Memory B cell (primary cell): Measurements from ENCODE around the gene TLL1.

Source experiments
- ATAC-seq: fragments of 150-1000 bp; cut with Tn5 transposase; 2 replicates; pipeline ENCODE4 v1.10.0; 2021; ENCODE audit warnings: low read depth, mild to moderate bottlenecking, moderate library complexity
- DNase-seq, 2 donors: peaks; one replicate each; pipeline ENCODE4 v3.0.0; 2022; ENCODE audit warnings: low spot score in 2 of 2
- H3K27ac Mint-ChIP-seq: one replicate; pipeline ENCODE4 v1.8.0; 2022; ENCODE audit warnings: mild to moderate bottlenecking, moderate library complexity, mixed read lengths
- H3K27me3 Mint-ChIP-seq: one replicate; pipeline ENCODE4 v1.8.0; 2022; ENCODE audit warnings: mixed read lengths
- H3K36me3 Mint-ChIP-seq: one replicate; pipeline ENCODE4 v1.8.0; 2022; ENCODE audit warnings: mild to moderate bottlenecking, mixed read lengths
- H3K4me1 Mint-ChIP-seq: one replicate; pipeline ENCODE4 v1.8.0; 2022; ENCODE audit warnings: mixed read lengths
- H3K4me3 Mint-ChIP-seq: one replicate; pipeline ENCODE4 v1.8.0; 2022; ENCODE audit warnings: mild to moderate bottlenecking, moderate library complexity, mixed read lengths
- H3K9me3 Mint-ChIP-seq: one replicate; pipeline ENCODE4 v1.8.0; 2022; ENCODE audit warnings: mixed read lengths

Gene TLL1

DNA sequence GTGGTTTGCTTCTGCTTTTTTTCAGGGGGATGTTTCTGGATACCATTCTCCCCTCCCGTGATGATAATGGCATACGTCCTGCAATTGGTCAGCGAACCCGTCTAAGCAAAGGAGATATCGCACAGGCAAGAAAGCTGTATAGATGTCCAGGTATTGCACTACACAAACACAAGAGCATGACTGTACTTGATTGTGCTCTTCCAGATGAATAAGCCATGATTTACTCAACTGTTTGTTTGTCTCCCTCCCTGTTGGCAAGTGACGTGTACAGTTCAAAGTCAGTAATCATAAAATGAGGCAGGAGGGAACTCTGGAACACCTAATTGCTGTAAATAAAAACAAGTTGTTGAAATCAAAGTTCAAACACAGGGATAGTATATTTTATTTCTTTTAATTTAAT lies 141.4 kb downstream of the TLL1 start:
- no peak overlapping the region for H3K27ac Mint-ChIP-seq

GRCh38 chr4:166017804-166018203 lies 144.8 kb downstream of the TLL1 start:
- Mint-ChIP-seq H3K4me3 (no peak overlapping the region), H3K9me3 (no peaks in the 10 kb centered on the region), H3K27ac (no peak overlapping the region), H3K36me3 (no peaks in the 10 kb centered on the region), H3K27me3 (no peaks in the 10 kb centered on the region), H3K4me1 (no peaks in the 10 kb centered on the region)
- ATAC-seq (no peak), DNase-seq (no peak)

More for the DNA sequence above, 141.4 kb downstream of the TLL1 start:
- DNase-seq, result no peak
- Mint-ChIP-seq H3K36me3 (no peaks in the 10 kb centered on the region), H3K9me3 (peaks cover 1% of the 10 kb centered on the region), H3K4me1 (no peaks in the 10 kb centered on the region), H3K27me3 (no peaks in the 10 kb centered on the region), H3K4me3 (no peak overlapping the region)
- no peak for ATAC-seq

DNA sequence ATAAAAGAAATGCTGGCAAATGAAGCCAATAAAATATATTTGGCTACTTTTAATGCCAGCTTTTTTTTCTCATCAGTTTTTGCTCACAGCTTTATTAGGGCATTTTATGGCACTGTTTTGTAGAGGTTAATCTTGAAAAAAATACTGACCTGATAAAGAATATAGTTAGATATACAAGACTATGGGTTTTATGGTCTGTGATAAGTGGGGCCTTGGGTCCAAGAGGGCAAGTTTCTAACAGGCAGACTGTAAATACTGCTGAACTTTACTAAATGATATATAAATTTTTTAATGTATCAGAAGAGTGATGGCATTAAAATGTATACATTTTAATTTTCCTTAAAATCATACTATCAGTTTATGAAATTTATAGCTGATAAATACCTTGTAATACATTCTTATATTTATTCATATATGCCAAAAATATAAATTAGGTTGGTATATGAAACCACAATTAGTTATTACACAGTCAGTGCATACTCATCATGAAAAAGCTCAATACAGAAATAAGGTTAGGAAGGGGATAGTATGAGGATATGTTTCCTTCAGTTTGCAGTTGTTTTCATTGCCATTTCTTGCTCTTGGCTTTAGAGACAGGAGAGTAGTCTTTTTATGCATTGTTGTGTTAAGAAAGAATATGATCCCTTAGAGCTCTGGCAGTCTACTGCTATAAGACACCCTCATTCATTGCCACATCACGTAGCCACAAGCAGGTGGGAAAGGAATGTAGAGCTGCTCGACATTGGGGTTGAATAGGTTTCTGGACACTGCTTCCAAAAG lies 146.6 kb downstream of the TLL1 start:
- no peak for DNase-seq
- no peaks in the 10 kb centered on the region for H3K4me1 Mint-ChIP-seq
- no peak overlapping the region for H3K27ac Mint-ChIP-seq
- ATAC-seq, result no peak
- no peaks in the 10 kb centered on the region for H3K36me3 Mint-ChIP-seq
- no peaks in the 10 kb centered on the region for H3K9me3 Mint-ChIP-seq
- no peaks in the 10 kb centered on the region for H3K27me3 Mint-ChIP-seq
- H3K4me3 Mint-ChIP-seq, result no peak overlapping the region

- Mint-ChIP-seq H3K4me3 (no peak overlapping the region), H3K36me3 (no peaks in the 10 kb centered on the region), H3K27ac (no peak overlapping the region), H3K27me3 (no peaks in the 10 kb centered on the region), H3K9me3 (no peaks in the 10 kb centered on the region), H3K4me1 (no peaks in the 10 kb centered on the region)
- DNase-seq (no peak), ATAC-seq (no peak)
These were observed 148.6 kb downstream of the TLL1 start for GRCh38 chr4:166021617-166022016.

GRCh38 chr4:166034965-166035364 lies 161.9 kb downstream of the TLL1 start:
- H3K27ac Mint-ChIP-seq, result no peak overlapping the region
- no peak overlapping the region for H3K4me3 Mint-ChIP-seq
- H3K9me3 Mint-ChIP-seq, result no peaks in the 10 kb centered on the region
- no peaks in the 10 kb centered on the region for H3K4me1 Mint-ChIP-seq
- no peaks in the 10 kb centered on the region for H3K36me3 Mint-ChIP-seq
- DNase-seq (no peak), ATAC-seq (no peak)
- no peaks in the 10 kb centered on the region for H3K27me3 Mint-ChIP-seq

DNA sequence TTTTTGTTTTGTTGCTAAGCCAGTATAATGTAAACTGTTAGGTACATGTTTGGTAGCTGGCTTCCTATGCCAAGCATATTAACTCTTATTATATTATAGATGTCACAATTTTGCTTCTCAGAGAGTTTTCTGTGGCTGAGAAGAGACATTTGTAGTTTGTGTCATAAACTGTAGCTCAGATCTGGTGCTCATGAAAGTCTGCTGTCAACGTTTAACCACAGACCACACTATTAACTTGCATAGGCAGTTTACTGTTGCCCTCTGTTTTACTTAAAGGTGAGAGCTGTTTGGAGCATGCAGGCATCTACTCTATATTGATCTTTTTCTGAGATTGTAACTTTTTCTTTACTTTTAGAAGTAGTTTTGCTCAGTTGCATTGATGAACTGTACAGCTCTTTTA lies 166.8 kb downstream of the TLL1 start:
- H3K27me3 Mint-ChIP-seq, result no peaks in the 10 kb centered on the region
- H3K27ac Mint-ChIP-seq, result no peak overlapping the region
- no peak overlapping the region for H3K4me3 Mint-ChIP-seq
- ATAC-seq (no peak), DNase-seq (no peak)
- no peaks in the 10 kb centered on the region for H3K9me3 Mint-ChIP-seq
- H3K4me1 Mint-ChIP-seq, result no peaks in the 10 kb centered on the region
- no peaks in the 10 kb centered on the region for H3K36me3 Mint-ChIP-seq

DNA sequence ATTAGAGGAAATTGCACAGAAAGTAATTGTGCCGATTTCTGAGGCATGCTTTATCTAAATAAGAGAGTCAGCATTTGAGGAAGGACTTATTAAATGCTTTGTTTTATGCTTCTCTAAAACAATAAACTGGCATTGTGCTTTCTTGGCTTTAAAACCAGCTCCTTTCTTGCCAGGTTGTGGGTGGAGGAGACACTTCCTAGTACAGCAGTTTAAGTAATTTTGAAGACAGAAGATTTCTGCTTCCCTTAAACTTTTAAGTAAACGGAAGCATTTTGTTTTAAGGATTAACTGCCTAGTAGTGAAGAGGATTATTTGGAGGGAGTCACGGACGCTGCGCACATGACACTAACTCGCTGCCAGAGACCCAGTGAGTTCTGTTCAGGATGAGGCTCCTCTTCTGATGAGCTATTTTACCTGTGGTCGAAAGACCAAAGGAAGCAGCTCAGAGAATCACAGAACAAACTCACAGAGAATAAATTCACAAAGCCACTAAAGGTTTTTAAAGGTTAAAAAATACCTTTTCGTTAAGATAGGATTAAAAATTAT lies 169.5 kb downstream of the TLL1 start:
- no peaks in the 10 kb centered on the region for H3K27me3 Mint-ChIP-seq
- H3K9me3 Mint-ChIP-seq, result no peaks in the 10 kb centered on the region
- H3K4me1 Mint-ChIP-seq, result no peaks in the 10 kb centered on the region
- ATAC-seq, result no peak
- no peaks in the 10 kb centered on the region for H3K36me3 Mint-ChIP-seq
- no peak overlapping the region for H3K4me3 Mint-ChIP-seq
- no peak for DNase-seq
- H3K27ac Mint-ChIP-seq, result no peak overlapping the region

DNA sequence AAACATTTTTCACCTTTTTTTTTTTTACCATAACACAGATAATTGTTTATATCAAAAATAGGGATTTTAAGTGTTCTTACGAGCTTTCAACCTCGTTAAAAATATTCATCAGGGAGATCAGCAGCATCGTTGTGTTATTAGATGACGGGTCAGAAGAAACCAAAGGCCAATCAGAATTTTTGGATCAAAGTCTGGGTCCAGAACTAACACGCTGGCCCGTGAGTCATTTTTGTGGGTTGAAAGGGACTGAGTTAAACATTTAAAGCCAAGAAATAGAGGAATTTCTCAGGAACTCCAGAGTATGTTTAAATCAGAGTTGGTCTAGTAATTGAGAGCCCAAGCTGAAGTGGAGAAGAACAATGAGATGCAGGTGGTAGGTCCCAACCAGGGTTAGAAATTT lies 170.8 kb downstream of the TLL1 start:
- Mint-ChIP-seq H3K9me3 (no peaks in the 10 kb centered on the region), H3K27me3 (no peaks in the 10 kb centered on the region), H3K4me3 (no peak overlapping the region), H3K27ac (no peak overlapping the region), H3K4me1 (no peaks in the 10 kb centered on the region), H3K36me3 (no peaks in the 10 kb centered on the region)
- no peak for ATAC-seq
- no peak for DNase-seq

DNA sequence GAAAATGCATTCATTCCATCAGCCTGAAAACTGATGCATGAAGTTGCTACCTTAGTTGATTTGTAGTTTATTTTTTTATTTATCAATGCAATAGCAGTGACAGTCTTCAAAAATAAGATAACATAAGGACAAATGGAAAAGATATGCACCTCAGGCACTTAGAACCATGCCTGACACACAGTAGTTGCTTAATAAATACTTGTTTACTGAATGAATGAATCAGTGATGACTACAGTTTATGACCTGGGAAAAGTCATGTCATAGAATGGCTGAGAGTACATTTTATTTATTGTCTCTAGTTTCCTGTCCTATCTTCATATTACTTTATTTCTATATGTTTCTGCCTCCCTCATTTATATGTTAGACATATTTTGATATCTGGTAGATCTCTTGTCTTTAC lies 171.8 kb downstream of the TLL1 start:
- Mint-ChIP-seq H3K4me1 (no peaks in the 10 kb centered on the region), H3K27ac (no peak overlapping the region), H3K27me3 (no peaks in the 10 kb centered on the region), H3K36me3 (no peaks in the 10 kb centered on the region), H3K9me3 (no peaks in the 10 kb centered on the region), H3K4me3 (no peak overlapping the region)
- no peak for DNase-seq
- ATAC-seq, result no peak

DNA sequence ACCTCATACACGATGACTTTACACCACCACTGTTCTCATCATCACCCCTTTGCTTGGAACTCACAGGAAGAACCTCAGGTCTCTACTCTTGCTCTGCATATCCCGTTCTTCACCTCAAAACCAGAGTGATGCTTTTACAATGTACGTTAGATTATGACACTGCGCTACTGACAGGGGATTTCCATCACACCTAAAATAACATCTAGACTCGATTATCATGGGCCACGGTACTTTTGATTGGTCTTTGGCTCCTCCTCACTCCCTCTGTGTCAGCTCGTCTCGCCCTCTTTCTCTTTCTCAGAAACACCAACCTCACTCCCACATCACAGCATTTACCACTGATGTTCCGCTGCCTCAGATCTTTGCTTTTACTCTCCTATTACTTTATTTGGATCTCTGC lies 172.4 kb downstream of the TLL1 start:
- no peaks in the 10 kb centered on the region for H3K9me3 Mint-ChIP-seq
- no peak overlapping the region for H3K4me3 Mint-ChIP-seq
- H3K36me3 Mint-ChIP-seq, result no peaks in the 10 kb centered on the region
- ATAC-seq (peak; percentile 43), DNase-seq (no peak)
- no peaks in the 10 kb centered on the region for H3K27me3 Mint-ChIP-seq
- H3K4me1 Mint-ChIP-seq, result no peaks in the 10 kb centered on the region
- no peak overlapping the region for H3K27ac Mint-ChIP-seq

DNA sequence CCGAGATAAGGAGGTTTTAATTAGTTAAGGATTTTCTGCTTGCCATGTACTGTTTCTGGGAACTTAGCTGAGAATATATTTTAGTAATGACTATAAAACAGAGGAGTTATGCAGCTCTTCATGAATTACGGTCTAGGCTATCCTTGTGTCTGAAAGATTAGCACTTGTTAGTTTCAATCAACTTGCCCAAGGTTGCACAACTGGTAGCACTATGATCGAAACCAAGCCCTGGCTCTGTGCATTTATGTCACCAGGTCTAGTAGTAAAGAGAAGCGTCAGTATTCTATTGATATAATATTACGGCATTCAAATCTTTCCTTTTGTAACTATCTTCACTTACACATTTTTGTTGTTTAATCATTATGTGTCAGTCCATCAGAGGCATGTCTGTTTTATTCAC lies 176.0 kb downstream of the TLL1 start:
- no peak overlapping the region for H3K27ac Mint-ChIP-seq
- DNase-seq, result no peak
- no peak overlapping the region for H3K4me3 Mint-ChIP-seq
- no peak for ATAC-seq
- H3K4me1 Mint-ChIP-seq, result no peaks in the 10 kb centered on the region
- no peaks in the 10 kb centered on the region for H3K27me3 Mint-ChIP-seq
- H3K36me3 Mint-ChIP-seq, result no peaks in the 10 kb centered on the region
- H3K9me3 Mint-ChIP-seq, result peaks cover 2% of the 10 kb centered on the region

DNA sequence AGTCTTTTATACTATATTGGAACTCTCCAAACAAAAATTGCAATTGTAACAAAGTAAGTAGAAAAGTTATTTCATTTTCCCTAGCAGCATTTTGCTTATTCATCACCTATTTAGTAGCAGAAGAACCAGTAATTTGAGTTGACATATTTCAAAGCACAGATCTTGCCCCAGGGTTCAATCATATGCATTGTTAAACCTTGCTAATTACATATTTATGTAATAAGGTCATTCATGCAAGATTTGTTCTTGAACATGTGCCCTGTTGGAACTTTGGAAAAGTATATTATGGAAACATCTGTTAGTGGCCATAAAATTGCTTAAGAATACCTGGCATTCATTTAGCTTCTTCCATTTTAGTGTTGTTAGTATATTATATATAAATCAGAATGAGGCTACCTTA lies 191.7 kb downstream of the TLL1 start:
- ATAC-seq, result no peak
- Mint-ChIP-seq H3K27ac (no peak overlapping the region), H3K27me3 (no peaks in the 10 kb centered on the region), H3K9me3 (no peaks in the 10 kb centered on the region), H3K4me3 (no peak overlapping the region), H3K4me1 (no peaks in the 10 kb centered on the region), H3K36me3 (no peaks in the 10 kb centered on the region)
- DNase-seq, result no peak

DNA sequence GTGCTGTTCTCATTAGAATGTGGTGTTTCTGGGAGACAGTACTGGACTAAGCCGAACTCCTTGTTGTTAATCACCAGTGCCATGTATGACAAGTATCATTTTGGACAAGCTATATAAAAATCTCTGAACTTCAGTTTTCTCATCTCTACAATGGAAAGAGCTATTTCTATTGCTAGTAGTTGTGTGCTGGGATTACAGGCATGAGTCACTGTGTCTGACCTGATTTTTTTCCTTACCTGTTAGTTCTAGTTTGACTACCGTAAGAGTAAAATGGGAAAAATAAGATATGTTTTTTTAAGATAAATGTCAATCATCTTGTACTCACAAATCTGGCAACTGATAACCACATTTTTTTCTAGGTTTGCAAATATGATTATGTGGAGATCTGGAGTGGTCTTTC lies 192.3 kb downstream of the TLL1 start:
- no peak for ATAC-seq
- Mint-ChIP-seq H3K27me3 (no peaks in the 10 kb centered on the region), H3K4me1 (no peaks in the 10 kb centered on the region), H3K36me3 (no peaks in the 10 kb centered on the region), H3K9me3 (no peaks in the 10 kb centered on the region), H3K27ac (no peak overlapping the region), H3K4me3 (no peak overlapping the region)
- DNase-seq, result no peak

- Mint-ChIP-seq H3K9me3 (no peaks in the 10 kb centered on the region), H3K4me3 (no peak overlapping the region), H3K27me3 (no peaks in the 10 kb centered on the region), H3K4me1 (no peaks in the 10 kb centered on the region), H3K36me3 (no peaks in the 10 kb centered on the region), H3K27ac (no peak overlapping the region)
- no peak for DNase-seq
- no peak for ATAC-seq
These were observed 193.9 kb downstream of the TLL1 start for GRCh38 chr4:166066936-166067335.

DNA sequence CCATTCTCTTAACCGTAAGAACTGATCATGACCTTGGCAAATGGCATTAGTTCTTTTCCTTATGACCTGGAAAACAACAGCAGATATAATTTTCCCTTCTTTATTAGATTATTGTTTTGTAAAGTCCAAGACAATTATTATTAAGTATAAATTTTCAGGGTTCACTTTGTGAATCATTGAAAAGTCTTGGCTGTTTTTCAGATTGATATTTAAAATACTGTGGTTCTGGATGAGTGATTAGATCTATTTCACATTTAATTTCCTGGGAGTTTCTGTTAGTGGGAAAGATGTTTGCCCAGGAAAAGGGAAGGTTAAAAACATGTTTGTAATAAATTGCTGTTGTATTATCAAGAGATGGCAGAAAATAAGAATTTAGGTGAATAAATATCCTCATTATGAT lies 194.9 kb downstream of the TLL1 start:
- no peaks in the 10 kb centered on the region for H3K4me1 Mint-ChIP-seq
- H3K27ac Mint-ChIP-seq, result no peak overlapping the region
- ATAC-seq (no peak), DNase-seq (no peak)
- H3K36me3 Mint-ChIP-seq, result no peaks in the 10 kb centered on the region
- no peaks in the 10 kb centered on the region for H3K27me3 Mint-ChIP-seq
- no peaks in the 10 kb centered on the region for H3K9me3 Mint-ChIP-seq
- H3K4me3 Mint-ChIP-seq, result no peak overlapping the region
